GM13977 (cell line): Measurements from ENCODE around the gene PCSK2.

Source experiments
- DNase-seq: peaks from one replicate; pipeline ENCODE4 v3.0.0; 2012; ENCODE audit warnings: low spot score
- in situ Hi-C: fragments of 300-500 bp; cut with MboI; formaldehyde crosslinking; loops from one replicate; pipeline ENCODE4 v1.12.0; 2022; ENCODE audit warnings: low sequenced_read_pairs, low pct_unique_long_range_greater_than_20kb, mixed read lengths, inconsistent platforms; ENCODE audit not compliant: unreplicated experiment
- TF ChIP-seq, protein P1 (sequence below): IDR thresholded peaks from 2 replicates; pipeline ENCODE4 v1.5.1; 2012; ENCODE audit warnings: mild to moderate bottlenecking, control low read depth; ENCODE audit not compliant: insufficient read depth; ENCODE audit errors: extremely low read depth, missing control alignments

Gene PCSK2

GRCh38 chr20:17225851-17226409 is 910 bp upstream of the PCSK2 start:
- DNase-seq, result no peak
- TF ChIP-seq, protein P1, sequence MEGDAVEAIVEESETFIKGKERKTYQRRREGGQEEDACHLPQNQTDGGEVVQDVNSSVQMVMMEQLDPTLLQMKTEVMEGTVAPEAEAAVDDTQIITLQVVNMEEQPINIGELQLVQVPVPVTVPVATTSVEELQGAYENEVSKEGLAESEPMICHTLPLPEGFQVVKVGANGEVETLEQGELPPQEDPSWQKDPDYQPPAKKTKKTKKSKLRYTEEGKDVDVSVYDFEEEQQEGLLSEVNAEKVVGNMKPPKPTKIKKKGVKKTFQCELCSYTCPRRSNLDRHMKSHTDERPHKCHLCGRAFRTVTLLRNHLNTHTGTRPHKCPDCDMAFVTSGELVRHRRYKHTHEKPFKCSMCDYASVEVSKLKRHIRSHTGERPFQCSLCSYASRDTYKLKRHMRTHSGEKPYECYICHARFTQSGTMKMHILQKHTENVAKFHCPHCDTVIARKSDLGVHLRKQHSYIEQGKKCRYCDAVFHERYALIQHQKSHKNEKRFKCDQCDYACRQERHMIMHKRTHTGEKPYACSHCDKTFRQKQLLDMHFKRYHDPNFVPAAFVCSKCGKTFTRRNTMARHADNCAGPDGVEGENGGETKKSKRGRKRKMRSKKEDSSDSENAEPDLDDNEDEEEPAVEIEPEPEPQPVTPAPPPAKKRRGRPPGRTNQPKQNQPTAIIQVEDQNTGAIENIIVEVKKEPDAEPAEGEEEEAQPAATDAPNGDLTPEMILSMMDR, result no peak
- in situ Hi-C loops, result no loop called here

- TF ChIP-seq, protein P1, result no peak
- in situ Hi-C loops, result no loop called here
- no peak for DNase-seq
These were observed 357 bp downstream of the PCSK2 start for GRCh38 chr20:17227219-17227575.

DNA sequence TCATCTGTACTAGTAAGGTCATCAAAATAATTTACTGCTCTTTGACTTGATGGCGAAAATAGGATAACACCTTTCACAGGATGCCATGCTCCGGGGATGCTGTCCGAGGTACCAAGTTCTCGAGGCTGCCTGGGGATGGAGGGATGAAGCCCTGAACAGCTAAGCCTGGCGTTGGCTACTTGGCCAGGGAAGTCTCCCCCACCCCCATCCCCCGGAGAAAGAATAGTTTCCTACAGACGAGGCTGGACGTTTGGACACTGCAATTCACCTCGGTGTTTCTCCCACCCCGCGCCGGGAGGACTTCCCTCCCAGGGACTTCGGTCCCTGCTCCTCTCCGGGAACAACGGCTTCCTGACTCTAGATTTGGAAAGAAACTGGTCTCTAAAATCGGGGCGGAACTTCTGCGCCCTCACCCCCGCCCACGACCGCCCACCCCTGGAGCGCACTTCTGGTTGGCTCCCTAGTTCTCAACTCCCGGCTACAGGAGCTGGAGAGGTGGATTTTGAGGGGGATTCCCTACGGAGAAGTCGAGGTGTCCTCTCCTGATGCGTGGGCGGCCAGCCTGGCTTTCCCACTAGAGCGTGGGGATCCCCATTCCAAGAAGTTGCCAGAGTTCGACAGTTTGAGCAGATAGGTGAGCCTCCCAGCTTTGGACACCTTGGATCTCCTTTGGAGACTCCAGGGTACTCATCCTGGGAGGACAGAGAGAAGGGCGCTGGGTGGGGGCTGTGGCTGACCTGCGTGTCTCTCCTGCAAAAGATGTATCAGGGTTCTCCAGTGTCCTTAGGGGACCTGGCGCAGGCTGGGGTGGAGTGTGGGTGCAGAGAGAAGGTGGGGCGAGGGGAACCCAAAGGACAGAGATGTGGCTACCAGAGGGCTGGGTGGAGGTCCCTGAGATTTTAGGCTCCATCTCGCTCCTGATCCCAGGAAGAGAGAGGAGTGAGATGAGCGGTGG is 1.1 kb downstream of the PCSK2 start:
- in situ Hi-C loops, result no loop called here
- TF ChIP-seq, protein P1, result no peak
- no peak for DNase-seq

DNA sequence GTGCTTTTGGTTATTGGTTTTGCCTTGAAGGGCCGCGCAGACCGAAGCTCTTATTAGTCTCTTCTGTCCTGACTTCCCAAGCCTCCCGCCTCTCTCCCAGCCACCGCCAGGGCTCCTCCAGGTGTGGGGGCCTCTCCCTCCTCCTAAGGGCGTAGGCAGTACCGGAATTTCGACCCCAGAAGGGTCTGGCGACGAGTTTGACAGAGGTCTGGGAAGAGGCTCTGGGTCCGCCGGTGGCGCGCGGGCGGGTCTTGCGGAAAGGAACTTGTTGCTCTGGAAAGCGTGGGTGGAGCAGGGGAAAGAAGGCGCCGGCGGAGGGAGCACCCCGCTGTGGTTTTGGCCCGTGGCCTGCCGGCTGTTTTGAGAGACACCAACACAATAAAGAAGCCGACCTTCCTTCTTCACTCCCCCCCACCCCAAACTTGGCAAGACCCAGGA is 1.8 kb downstream of the PCSK2 start:
- TF ChIP-seq, protein P1, result no peak
- in situ Hi-C loops, result no loop called here
- no peak for DNase-seq

DNA sequence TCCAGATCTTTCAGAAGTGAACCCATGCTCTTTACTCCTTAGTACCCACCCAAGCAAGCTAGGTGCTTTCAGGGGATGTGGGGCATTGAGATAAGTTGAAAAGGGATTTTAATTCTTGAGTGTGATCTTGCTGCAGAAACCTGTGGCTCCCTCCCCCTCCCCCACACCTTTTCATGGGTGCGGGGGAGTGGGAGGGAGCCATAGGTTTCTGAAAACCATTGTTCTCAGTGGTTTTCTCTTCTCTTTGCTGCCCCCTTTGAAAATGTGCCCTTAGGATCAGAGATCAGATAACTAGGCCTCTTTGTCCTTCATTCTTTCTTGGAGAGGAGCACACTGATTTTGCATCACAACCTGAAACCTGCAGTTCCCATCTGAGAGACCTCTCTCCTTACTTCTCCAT is 2.4 kb downstream of the PCSK2 start:
- no peak for DNase-seq
- TF ChIP-seq, protein P1, result no peak
- in situ Hi-C loops, result no loop called here

- no peak for DNase-seq
- TF ChIP-seq, protein P1, result no peak
These were observed 6.8 kb downstream of the PCSK2 start for GRCh38 chr20:17233626-17234025.

More at GRCh38 chr20:17233626-17234025, 6.8 kb downstream of the PCSK2 start:
- in situ Hi-C loops, result no loop called here
